GM18868 (cell line): ENCODE measurements around the gene PHOX2B.
"Not testable (repeated sequence)": the region's sequence is repeated elsewhere in the genome, so short reads cannot be mapped to it uniquely, and the experiment has no call there.

ENCODE experiments used
- ATAC-seq: cut with Tn5 transposase; IDR thresholded peaks from one replicate; pipeline ENCODE4 v1.9.1; 2021; ENCODE audit warnings: mild to moderate bottlenecking, moderate library complexity; ENCODE audit not compliant: unreplicated experiment

Gene PHOX2B

DNA sequence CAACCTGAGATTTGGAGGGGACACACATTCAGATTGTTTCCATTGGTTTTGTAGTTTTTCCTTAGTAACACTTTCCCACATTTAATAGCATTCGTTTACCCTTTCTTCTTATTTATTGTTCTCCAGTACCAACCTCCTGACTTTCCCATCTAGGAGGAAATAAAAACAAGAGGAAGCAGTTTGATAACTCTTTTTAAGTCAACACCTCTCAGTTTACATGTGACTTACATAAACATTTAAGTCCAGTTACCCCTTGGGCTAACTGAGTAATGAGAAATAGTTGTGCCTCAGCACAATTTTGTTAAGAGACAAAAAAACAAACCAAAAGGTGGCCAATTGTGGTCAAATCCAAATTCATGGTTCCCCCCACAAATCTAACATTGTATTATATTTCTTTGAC is 34.8 kb downstream of the PHOX2B start:
- ATAC-seq = no peak

DNA sequence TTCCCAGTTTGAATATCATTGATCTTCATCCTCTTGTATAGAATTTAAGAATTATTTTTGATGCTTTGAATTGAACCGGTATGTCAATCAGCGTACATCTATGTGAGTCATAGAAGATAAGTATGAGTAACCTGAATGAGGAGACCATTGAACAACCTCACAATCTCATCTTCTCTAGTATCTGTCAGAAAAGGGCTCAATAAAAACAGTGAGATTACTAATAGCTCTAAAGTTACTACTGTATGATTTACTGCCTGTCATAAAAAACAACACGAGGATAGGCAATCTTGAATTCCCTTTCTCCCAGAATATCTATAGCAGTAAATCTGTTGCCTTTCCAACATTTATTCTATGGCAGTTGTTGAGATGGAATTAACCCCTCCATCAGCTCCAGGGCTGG is 36.1 kb downstream of the PHOX2B start:
- no peak for ATAC-seq

DNA sequence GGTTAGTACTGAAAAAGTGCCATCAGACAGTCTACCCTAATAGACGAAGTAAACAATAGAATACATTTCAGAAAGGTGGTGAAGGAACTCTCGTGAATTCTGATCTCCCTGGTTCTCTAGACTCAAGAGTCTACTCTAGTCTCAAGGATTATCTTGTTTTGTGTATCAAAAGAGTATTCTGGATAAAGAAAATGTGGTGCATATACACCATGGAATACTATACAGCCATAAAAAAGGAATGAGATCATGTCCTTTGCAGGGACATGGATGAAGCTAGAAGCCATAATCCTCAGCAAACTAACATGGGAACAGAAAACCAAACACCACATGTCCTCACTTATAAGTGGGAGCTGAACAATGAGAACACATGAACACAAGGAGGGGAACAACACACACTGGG is 36.9 kb downstream of the PHOX2B start:
- ATAC-seq = not testable (repeated sequence)

DNA sequence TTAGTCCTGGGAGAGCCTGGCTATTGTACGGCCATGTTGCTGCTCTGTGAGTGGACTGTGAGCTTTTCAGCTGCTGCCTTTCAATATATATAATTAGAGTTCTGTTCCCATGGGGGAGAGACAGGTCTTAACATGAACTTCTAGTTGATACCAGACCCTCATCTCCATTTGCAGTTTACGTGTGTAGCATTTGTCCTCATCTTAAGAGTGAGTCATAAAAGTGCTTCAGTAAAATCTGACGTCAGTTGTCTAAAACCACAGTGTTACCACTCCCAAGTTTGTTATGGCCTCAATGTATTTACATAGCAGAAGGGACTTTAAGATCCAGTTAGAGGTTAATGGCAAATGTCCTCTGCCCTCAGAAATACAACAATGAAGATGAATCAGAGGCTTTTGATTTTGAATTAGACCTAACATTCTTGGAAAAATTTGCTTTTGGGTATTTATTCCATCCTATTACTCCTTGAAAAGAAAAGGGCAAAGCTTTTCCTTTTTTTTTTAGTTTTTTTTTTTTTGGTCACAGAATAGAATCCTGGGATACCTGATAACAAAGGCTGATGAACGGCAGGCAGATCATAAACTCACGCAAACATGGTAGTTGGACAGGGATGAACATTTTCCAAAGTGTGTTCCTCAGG is 38.6 kb downstream of the PHOX2B start:
- ATAC-seq = no peak

DNA sequence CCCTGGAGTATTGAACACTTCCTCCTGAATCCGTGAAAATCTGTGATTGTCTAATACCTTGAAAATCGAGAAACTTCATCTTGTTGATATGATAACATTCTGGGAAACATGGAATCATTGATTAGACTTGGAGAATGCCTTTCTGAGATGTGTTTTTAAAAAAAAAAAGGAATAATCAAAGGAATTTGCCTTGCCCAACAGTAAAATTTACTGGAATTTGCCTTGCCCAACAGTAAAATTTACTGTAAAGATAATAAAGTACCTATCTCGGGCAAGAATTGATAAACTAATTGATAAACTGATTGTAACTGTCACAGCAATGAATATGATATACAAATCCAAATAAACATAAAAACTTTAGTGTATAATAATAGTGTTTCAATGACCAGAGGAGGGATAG is 44.7 kb downstream of the PHOX2B start:
- ATAC-seq = no peak

DNA sequence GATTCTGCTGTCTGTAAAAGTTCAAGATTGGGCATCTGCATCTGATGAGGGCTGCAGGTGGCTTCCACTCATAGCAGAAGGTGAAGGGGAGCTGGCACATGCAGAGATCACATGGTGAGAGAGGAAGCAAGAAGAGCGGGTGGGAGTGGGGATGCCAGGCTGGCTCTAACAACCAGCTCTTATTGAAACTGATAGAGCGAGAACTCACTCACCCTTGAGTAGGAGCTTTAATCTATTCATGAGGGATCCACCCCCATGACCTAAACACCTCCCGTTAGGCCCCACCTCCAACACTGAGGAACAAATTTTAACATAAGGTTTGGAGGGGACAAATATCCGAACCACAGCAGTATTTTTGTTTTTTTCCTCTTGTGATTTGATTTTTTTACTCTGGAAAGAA is 45.8 kb downstream of the PHOX2B start:
- no peak for ATAC-seq

DNA sequence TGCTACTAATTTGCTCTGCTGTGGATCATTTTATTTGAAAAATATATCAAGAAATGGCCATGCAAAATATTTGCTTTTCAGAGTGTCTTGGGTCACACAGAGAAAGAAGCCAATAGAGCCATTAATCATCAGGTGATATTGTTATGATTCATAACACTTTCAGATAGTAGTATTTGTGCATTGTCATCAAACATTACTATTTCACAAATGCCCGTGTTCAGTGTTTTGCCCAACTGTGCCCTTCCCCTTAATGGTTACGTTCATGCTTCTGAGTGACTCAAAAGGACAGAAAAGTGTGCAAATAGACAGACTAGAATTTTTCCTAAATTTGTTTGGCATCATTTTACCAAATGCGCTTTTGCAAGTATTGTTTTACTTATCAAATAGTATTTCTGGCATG is 46.5 kb downstream of the PHOX2B start:
- no peak for ATAC-seq

DNA sequence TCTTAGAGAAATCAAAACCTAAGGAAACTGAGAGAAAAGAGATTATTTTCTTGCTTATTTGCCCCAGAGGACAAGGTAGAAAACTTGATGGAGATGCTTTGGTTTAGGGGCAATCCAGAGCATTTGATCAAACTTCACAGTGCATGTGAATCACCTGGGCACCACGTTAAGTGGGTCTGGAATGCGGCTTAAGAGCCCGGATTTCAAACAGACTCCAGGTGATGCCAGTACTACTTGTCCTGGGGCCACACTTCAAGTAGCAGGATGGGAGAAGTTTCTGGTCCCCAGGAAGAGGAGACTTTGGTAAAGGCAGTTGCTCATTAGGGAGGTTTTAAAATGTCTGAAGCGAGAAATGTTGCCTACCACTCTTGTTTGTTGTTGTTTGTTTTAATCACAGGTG is 51.8 kb downstream of the PHOX2B start:
- no peak for ATAC-seq

DNA sequence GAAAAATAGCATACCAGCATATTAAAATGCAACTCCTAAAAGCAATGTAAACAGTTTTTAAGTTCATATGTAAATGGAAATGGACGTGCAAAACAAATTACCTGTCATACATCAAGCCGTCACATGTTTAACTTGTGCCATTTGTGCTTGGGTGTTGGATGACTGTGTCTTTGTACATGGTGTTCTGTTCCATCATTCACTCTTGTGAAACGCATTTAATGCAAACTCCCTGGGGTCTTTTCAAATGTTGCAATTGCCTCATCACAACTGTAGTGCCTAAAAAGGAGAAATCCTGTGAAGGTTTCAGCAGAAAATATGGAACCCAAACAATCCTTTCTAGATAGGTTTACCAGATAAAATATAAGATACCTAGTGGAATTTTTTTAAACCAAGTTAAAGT is 52.4 kb downstream of the PHOX2B start:
- no peak for ATAC-seq
